Measurements from ENCODE around the gene ARL14.

- TF ChIP-seq, protein P1, sequence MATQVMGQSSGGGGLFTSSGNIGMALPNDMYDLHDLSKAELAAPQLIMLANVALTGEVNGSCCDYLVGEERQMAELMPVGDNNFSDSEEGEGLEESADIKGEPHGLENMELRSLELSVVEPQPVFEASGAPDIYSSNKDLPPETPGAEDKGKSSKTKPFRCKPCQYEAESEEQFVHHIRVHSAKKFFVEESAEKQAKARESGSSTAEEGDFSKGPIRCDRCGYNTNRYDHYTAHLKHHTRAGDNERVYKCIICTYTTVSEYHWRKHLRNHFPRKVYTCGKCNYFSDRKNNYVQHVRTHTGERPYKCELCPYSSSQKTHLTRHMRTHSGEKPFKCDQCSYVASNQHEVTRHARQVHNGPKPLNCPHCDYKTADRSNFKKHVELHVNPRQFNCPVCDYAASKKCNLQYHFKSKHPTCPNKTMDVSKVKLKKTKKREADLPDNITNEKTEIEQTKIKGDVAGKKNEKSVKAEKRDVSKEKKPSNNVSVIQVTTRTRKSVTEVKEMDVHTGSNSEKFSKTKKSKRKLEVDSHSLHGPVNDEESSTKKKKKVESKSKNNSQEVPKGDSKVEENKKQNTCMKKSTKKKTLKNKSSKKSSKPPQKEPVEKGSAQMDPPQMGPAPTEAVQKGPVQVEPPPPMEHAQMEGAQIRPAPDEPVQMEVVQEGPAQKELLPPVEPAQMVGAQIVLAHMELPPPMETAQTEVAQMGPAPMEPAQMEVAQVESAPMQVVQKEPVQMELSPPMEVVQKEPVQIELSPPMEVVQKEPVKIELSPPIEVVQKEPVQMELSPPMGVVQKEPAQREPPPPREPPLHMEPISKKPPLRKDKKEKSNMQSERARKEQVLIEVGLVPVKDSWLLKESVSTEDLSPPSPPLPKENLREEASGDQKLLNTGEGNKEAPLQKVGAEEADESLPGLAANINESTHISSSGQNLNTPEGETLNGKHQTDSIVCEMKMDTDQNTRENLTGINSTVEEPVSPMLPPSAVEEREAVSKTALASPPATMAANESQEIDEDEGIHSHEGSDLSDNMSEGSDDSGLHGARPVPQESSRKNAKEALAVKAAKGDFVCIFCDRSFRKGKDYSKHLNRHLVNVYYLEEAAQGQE (IDR thresholded peaks at IDR 0.05; ENCODE audit: insufficient read depth in 1 of 2, low read depth in 2 of 2, low read length in 2 of 2): no peak
- TF ChIP-seq POLR2AphosphoS5 (IDR thresholded peaks at IDR 0.05; ENCODE audit: low read depth, low read length) (no peak), SIN3A (IDR thresholded peaks at IDR 0.05; ENCODE audit: borderline replicate concordance, insufficient read depth, low read length) (no peak), FOXP2 (optimal IDR thresholded peaks at IDR 0.05; ENCODE audit: borderline replicate concordance, extremely low read depth, extremely low read length, insufficient read depth) (no peak)
Observed at GRCh38 chr3:160691962-160692361, 15.0 kb downstream of the ARL14 start.
